ENCODE data around the gene NGFR. TPM values are rescaled to one million over a fixed set of nuclear protein-coding genes. Genes with fewer than 3 reads are reported as not detected.

NGFR gene
- total and polyA plus RNA-seq, 9 of the 15 experiments (the other 6 are each of a cell fraction or from before 2014, with no cell fraction given), result 0.07 to 0.23 (median 0.13) TPM; not detected in 4

DNA sequence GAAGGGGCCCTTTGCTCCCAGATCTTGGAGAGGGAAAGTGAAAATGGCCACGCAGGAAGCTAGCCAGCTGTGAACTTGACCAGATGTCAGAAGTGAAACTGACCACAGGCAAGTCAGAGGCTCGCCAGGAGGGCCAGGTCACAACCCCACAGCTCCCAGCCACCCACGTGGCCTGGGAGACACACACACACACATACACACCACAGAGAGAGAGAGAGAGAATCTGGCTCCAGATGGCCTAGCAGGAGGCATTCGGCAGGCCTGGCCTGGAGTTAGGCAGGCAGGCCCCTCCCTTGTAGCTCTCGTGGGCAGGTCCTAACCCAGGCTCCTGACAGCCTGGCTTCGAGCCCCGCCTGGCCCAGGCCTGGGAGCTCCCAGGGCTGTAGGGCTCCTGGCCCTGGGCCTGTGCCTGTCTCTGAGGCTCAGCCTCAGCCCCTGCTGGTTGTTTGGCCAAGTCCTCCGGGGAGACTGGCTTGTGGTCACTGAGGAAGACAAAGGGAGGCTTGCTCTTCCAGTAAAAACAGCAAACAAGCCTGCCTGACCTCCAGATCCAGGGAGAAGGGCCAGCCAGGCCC lies 20.2 kb downstream of the NGFR start (continued):
- TF ChIP-seq KDM4B (IDR thresholded peaks at IDR 0.05; ENCODE audit: borderline replicate concordance in 2 of 2, low read depth in 1 of 2), result no peak
- no peak for TF ChIP-seq SPI1 (IDR thresholded peaks at IDR 0.05; ENCODE audit: borderline replicate concordance, low read depth, low read length)
- no peak for TF ChIP-seq FOXK1 (CRISPR knock-in tag; IDR thresholded peaks at IDR 0.05; ENCODE audit: borderline replicate concordance)
- no peak for TF ChIP-seq THRAP3 (IDR thresholded peaks at IDR 0.05; ENCODE audit: borderline replicate concordance)
- TF ChIP-seq MCM5 (IDR thresholded peaks at IDR 0.05; ENCODE audit: low read depth), result no peak
- no peak for TF ChIP-seq ZNF143 (CRISPR knock-in tag; IDR thresholded peaks at IDR 0.05)
- TF ChIP-seq, protein P1, sequence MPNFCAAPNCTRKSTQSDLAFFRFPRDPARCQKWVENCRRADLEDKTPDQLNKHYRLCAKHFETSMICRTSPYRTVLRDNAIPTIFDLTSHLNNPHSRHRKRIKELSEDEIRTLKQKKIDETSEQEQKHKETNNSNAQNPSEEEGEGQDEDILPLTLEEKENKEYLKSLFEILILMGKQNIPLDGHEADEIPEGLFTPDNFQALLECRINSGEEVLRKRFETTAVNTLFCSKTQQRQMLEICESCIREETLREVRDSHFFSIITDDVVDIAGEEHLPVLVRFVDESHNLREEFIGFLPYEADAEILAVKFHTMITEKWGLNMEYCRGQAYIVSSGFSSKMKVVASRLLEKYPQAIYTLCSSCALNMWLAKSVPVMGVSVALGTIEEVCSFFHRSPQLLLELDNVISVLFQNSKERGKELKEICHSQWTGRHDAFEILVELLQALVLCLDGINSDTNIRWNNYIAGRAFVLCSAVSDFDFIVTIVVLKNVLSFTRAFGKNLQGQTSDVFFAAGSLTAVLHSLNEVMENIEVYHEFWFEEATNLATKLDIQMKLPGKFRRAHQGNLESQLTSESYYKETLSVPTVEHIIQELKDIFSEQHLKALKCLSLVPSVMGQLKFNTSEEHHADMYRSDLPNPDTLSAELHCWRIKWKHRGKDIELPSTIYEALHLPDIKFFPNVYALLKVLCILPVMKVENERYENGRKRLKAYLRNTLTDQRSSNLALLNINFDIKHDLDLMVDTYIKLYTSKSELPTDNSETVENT (CRISPR knock-in tag; IDR thresholded peaks at IDR 0.05), result no peak
- TF ChIP-seq ESRRB (CRISPR knock-in tag; IDR thresholded peaks at IDR 0.05; ENCODE audit: borderline replicate concordance), result no peak
- TF ChIP-seq NR2C1 (IDR thresholded peaks at IDR 0.05), result peak; percentile 64; the same call in 1 of the 2 replicates
- TF ChIP-seq NR2C1 (tag; IDR thresholded peaks at IDR 0.05), result peak; percentile 89
- TF ChIP-seq ZNF77 (CRISPR knock-in tag; IDR thresholded peaks at IDR 0.05), result no peak
- TF ChIP-seq HMG20A (CRISPR knock-in tag; conservative IDR thresholded peaks at IDR 0.05), result no peak
- no peak for TF ChIP-seq ZNF134 (CRISPR knock-in tag; conservative IDR thresholded peaks at IDR 0.05)
- 0 out of 2 replicates have a peak, but pooled peaks have one; percentile 21 for TF ChIP-seq FOSL1 (tag; conservative IDR thresholded peaks at IDR 0.05)
- TF ChIP-seq, protein P2, sequence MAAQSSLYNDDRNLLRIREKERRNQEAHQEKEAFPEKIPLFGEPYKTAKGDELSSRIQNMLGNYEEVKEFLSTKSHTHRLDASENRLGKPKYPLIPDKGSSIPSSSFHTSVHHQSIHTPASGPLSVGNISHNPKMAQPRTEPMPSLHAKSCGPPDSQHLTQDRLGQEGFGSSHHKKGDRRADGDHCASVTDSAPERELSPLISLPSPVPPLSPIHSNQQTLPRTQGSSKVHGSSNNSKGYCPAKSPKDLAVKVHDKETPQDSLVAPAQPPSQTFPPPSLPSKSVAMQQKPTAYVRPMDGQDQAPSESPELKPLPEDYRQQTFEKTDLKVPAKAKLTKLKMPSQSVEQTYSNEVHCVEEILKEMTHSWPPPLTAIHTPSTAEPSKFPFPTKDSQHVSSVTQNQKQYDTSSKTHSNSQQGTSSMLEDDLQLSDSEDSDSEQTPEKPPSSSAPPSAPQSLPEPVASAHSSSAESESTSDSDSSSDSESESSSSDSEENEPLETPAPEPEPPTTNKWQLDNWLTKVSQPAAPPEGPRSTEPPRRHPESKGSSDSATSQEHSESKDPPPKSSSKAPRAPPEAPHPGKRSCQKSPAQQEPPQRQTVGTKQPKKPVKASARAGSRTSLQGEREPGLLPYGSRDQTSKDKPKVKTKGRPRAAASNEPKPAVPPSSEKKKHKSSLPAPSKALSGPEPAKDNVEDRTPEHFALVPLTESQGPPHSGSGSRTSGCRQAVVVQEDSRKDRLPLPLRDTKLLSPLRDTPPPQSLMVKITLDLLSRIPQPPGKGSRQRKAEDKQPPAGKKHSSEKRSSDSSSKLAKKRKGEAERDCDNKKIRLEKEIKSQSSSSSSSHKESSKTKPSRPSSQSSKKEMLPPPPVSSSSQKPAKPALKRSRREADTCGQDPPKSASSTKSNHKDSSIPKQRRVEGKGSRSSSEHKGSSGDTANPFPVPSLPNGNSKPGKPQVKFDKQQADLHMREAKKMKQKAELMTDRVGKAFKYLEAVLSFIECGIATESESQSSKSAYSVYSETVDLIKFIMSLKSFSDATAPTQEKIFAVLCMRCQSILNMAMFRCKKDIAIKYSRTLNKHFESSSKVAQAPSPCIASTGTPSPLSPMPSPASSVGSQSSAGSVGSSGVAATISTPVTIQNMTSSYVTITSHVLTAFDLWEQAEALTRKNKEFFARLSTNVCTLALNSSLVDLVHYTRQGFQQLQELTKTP (IDR thresholded peaks at IDR 0.05; ENCODE audit: low read depth in 1 of 2, partially characterized antibody in 2 of 2), result peak in 1 of 2 experiments; percentile 25
- TF ChIP-seq CHD1 (IDR thresholded peaks at IDR 0.05; ENCODE audit: low read length), result no peak
- peak; percentile 63 for TF ChIP-seq NCOR1 (IDR thresholded peaks at IDR 0.05)
- TF ChIP-seq, protein P3, sequence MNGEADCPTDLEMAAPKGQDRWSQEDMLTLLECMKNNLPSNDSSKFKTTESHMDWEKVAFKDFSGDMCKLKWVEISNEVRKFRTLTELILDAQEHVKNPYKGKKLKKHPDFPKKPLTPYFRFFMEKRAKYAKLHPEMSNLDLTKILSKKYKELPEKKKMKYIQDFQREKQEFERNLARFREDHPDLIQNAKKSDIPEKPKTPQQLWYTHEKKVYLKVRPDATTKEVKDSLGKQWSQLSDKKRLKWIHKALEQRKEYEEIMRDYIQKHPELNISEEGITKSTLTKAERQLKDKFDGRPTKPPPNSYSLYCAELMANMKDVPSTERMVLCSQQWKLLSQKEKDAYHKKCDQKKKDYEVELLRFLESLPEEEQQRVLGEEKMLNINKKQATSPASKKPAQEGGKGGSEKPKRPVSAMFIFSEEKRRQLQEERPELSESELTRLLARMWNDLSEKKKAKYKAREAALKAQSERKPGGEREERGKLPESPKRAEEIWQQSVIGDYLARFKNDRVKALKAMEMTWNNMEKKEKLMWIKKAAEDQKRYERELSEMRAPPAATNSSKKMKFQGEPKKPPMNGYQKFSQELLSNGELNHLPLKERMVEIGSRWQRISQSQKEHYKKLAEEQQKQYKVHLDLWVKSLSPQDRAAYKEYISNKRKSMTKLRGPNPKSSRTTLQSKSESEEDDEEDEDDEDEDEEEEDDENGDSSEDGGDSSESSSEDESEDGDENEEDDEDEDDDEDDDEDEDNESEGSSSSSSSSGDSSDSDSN (IDR thresholded peaks at IDR 0.05; ENCODE audit: borderline replicate concordance in 1 of 2, low read depth in 2 of 2, low read length in 2 of 2), result 0 out of 4 replicates have a peak, but pooled peaks of 1 of the 2 experiments have one; percentile 17
- no peak for TF ChIP-seq SMARCC2 (IDR thresholded peaks at IDR 0.05; ENCODE audit: low read depth)
- no peak for TF ChIP-seq HDAC3 (IDR thresholded peaks at IDR 0.05; ENCODE audit: borderline replicate concordance, partially characterized antibody)
- no peak for TF ChIP-seq SRSF9 (IDR thresholded peaks at IDR 0.05; ENCODE audit: borderline replicate concordance, low read depth, low read length)
